CD14-positive monocyte (primary cell): Measurements from ENCODE around the gene TMEM18. TPM values are rescaled to one million over a fixed set of nuclear protein-coding genes. Genes with fewer than 3 reads are reported as not detected.

ENCODE experiments used
- DNase-seq, 3 donors: peaks; one replicate each; pipeline ENCODE4 v3.0.0-alpha.2; 2011 to 2022
- H2AFZ ChIP-seq: 2 replicates; pipeline ENCODE4 v1.6.0; 2012; ENCODE audit warnings: mild to moderate bottlenecking, low read depth, low read length, inconsistent platforms; ENCODE audit not compliant: insufficient read depth, poor library complexity, severe bottlenecking
- H3K27ac ChIP-seq, 2 donors: 1 replicate in 1 of 2; 2 replicates in 1 of 2; pipeline ENCODE4 v1.5.1; 2012 to 2013; ENCODE audit warnings: low read length in 2 of 2, control low read depth in 1 of 2, inconsistent platforms in 1 of 2, low read depth in 1 of 2, mild to moderate bottlenecking in 1 of 2
- H3K27me3 ChIP-seq, 2 donors: one replicate each; pipeline versions ENCODE4 v1.6.0 to v1.6.1; 2011 to 2013; ENCODE audit warnings: low read length in 2 of 2; ENCODE audit not compliant: control insufficient read depth in 2 of 2, insufficient read depth in 2 of 2
- H3K36me3 ChIP-seq, 2 donors: replicated peaks in 1 of 2; 1 replicate in 1 of 2; 2 replicates in 1 of 2; pipeline versions ENCODE4 v1.5.1 to v1.6.1; 2012 to 2013; ENCODE audit warnings: low read length in 2 of 2, control low read depth in 1 of 2, inconsistent platforms in 1 of 2, mild to moderate bottlenecking in 1 of 2; ENCODE audit not compliant: insufficient read depth in 2 of 2, control insufficient read depth in 1 of 2
- H3K4me1 ChIP-seq, 2 donors: 1 replicate in 1 of 2; 2 replicates in 1 of 2; pipeline versions ENCODE4 v1.5.1 to v1.6.1; 2012 to 2013; ENCODE audit warnings: low read length in 2 of 2, control low read depth in 1 of 2, inconsistent platforms in 1 of 2, mild to moderate bottlenecking in 1 of 2, moderate library complexity in 1 of 2; ENCODE audit not compliant: insufficient read depth in 2 of 2, control insufficient read depth in 1 of 2
- H3K4me2 ChIP-seq: replicated peaks from 2 replicates; pipeline ENCODE3; 2012; ENCODE audit warnings: low read length, moderate library complexity, mild to moderate bottlenecking; ENCODE audit not compliant: poor library complexity, severe bottlenecking; ENCODE audit errors: extremely low read depth
- H3K4me3 ChIP-seq, 3 experiments: fragments of 200-600 bp in 1 of 3; sonication (generic) in 1 of 3; replicated peaks in 1 of 3; 1 replicate in 2 of 3; 2 replicates in 1 of 3; pipeline ENCODE4 v1.5.1; 2011 to 2013; ENCODE audit warnings: low read length in 3 of 3, mild to moderate bottlenecking in 3 of 3, control low read depth in 2 of 3, low read depth in 2 of 3, inconsistent platforms in 1 of 3, moderate library complexity in 1 of 3
- H3K79me2 ChIP-seq: 2 replicates; pipeline ENCODE4 v1.6.0; 2012; ENCODE audit warnings: mild to moderate bottlenecking, control low read depth, inconsistent platforms, low read length, moderate library complexity; ENCODE audit not compliant: insufficient read depth
- H3K9ac ChIP-seq: 2 replicates; pipeline ENCODE4 v1.6.0; 2017; ENCODE audit warnings: low read length, mild to moderate bottlenecking; ENCODE audit not compliant: insufficient read depth, poor library complexity, severe bottlenecking
- H3K9me3 ChIP-seq, 2 donors: replicated peaks in 1 of 2; 1 replicate in 1 of 2; 2 replicates in 1 of 2; pipeline versions ENCODE4 v1.5.1 to v1.6.1; 2012 to 2013; ENCODE audit warnings: low read length in 2 of 2, control low read depth in 1 of 2; ENCODE audit not compliant: control insufficient read depth in 1 of 2, insufficient read depth in 1 of 2
- H4K20me1 ChIP-seq: 2 replicates; pipeline ENCODE4 v1.6.0; 2012; ENCODE audit warnings: mild to moderate bottlenecking, low read length, control low read depth, moderate library complexity; ENCODE audit not compliant: insufficient read depth
- H3K27ac Mint-ChIP-seq, 7 donors: one replicate each; pipeline ENCODE4 v1.8.0; 2020; ENCODE audit warnings: mild to moderate bottlenecking in 7 of 7, mixed read lengths in 7 of 7, moderate library complexity in 6 of 7, inconsistent platforms in 2 of 7
- H3K27me3 Mint-ChIP-seq, 3 donors: one replicate each; pipeline ENCODE4 v1.8.0; 2021 to 2022; ENCODE audit warnings: low read depth in 3 of 3, mild to moderate bottlenecking in 3 of 3, mixed read lengths in 3 of 3, moderate library complexity in 3 of 3, inconsistent platforms in 1 of 3
- H3K36me3 Mint-ChIP-seq, 2 donors: one replicate each; pipeline ENCODE4 v1.8.0; 2020; ENCODE audit warnings: mixed read lengths in 2 of 2, inconsistent platforms in 1 of 2, mild to moderate bottlenecking in 1 of 2
- H3K4me1 Mint-ChIP-seq: one replicate; pipeline ENCODE4 v1.8.0; 2020; ENCODE audit warnings: mild to moderate bottlenecking, mixed read lengths
- H3K4me3 Mint-ChIP-seq, 2 donors: one replicate each; pipeline ENCODE4 v1.8.0; 2020; ENCODE audit warnings: mild to moderate bottlenecking in 2 of 2, mixed read lengths in 2 of 2, moderate library complexity in 1 of 2
- H3K9me3 Mint-ChIP-seq, 7 donors: one replicate each; pipeline ENCODE4 v1.8.0; 2020 to 2022; ENCODE audit warnings: mixed read lengths in 7 of 7, mild to moderate bottlenecking in 6 of 7, moderate library complexity in 6 of 7, inconsistent platforms in 2 of 7
- CTCF ChIP-seq: fragments of 200-600 bp; IDR thresholded peaks from one replicate; pipeline ENCODE4 v1.8.0; 2022; ENCODE audit warnings: antibody characterized with exemption, mild to moderate bottlenecking
- WGBS: methylation state at CpG from one replicate; pipeline ENCODE4 v1.1.5; 2013; ENCODE audit warnings: missing lambda C conversion rate; ENCODE audit not compliant: insufficient coverage; 5-methylcytosine and 5-hydroxymethylcytosine counted together
- intact Hi-C, 2 donors: fragments of 100-400 bp; cut with micrococcal nuclease; formaldehyde crosslinking; loops; one replicate each; pipeline versions ENCODE4 v1.15.0 to v1.15.1; 2023
- polyA plus RNA-seq, 3 donors: library from polyadenylated mRNA; depleted of rRNA in 1 of 3; unstranded in 2 of 3; stranded (reverse) in 1 of 3; fragments of 300-500 nt in 2 of 3; fragments of >200 nt in 1 of 3; fragmentation: Illumina TruSeq in 2 of 3; gene quantifications; 1 replicate in 2 of 3; 2 replicates in 1 of 3; pipeline ENCODE4 v1.2.3, GENCODE V29; 2012 to 2021

TMEM18 gene
- polyA plus RNA-seq, 3 donors, result 9.3 to 23.5 (median 21.8) TPM

- no peak for DNase-seq
- Histone ChIP-seq H3K4me1 (no peaks in the 10 kb centered on the region), H3K27ac (no peak overlapping the region), H3K79me2 (peaks cover 9% of the 10 kb centered on the region), H3K36me3 (peaks cover 47 to 82% of the 10 kb centered on the region in 2 donors), H3K4me2 (no peak overlapping the region), H3K27me3 (no peaks in the 10 kb centered on the region), H3K9me3 (peaks cover 14% of the 10 kb centered on the region in 2 donors), H2AFZ (no peak overlapping the region), H4K20me1 (peaks cover 8% of the 10 kb centered on the region), H3K9ac (no peak overlapping the region), H3K4me3 (no peak overlapping the region)
- Mint-ChIP-seq H3K9me3 (peaks cover 14 to 23% (median 18%) of the 10 kb centered on the region in 7 donors), H3K4me1 (peaks cover under 1% of the 10 kb centered on the region), H3K36me3 (peaks cover 70 to 80% of the 10 kb centered on the region in 2 donors), H3K27me3 (no peaks in the 10 kb centered on the region), H3K27ac (peak overlapping the region in 1 of 7 donors; percentile 49), H3K4me3 (no peak overlapping the region)
- intact Hi-C loops, result no loop called here
- TF ChIP-seq CTCF, result no peak
- 74% methylated on average over 7 of the region's 7 CpGs for WGBS
Observed at GRCh38 chr2:669323-669722, 7.9 kb downstream of the TMEM18 start.

GRCh38 chr2:668000-668398, 9.2 kb downstream of the TMEM18 start:
- Histone ChIP-seq H3K79me2 (peaks cover 2% of the 10 kb centered on the region), H3K9ac (no peak overlapping the region), H2AFZ (no peak overlapping the region), H3K27me3 (no peaks in the 10 kb centered on the region), H4K20me1 (peaks cover 2% of the 10 kb centered on the region), H3K27ac (no peak overlapping the region), H3K9me3 (peaks cover 14% of the 10 kb centered on the region in 2 donors), H3K4me2 (no peak overlapping the region), H3K4me3 (no peak overlapping the region), H3K36me3 (peaks cover 46 to 80% of the 10 kb centered on the region in 2 donors), H3K4me1 (no peaks in the 10 kb centered on the region)
- H3K36me3 Mint-ChIP-seq, result peaks cover 72% of the 10 kb centered on the region in 2 donors
- no peak for TF ChIP-seq CTCF
- H3K9me3 Mint-ChIP-seq, result peaks cover 14 to 23% (median 18%) of the 10 kb centered on the region in 7 donors
- DNase-seq, result no peak
- H3K4me3 Mint-ChIP-seq, result no peak overlapping the region
- WGBS, result 100% methylated on average over 1 of the region's 3 CpGs
- intact Hi-C loops, result no loop called here
- H3K4me1 Mint-ChIP-seq, result no peaks in the 10 kb centered on the region
- no peak overlapping the region for H3K27ac Mint-ChIP-seq
- H3K27me3 Mint-ChIP-seq, result no peaks in the 10 kb centered on the region
